WTC11 (cell line): Measurements from ENCODE around the gene SPINT2. TPM values are rescaled to one million over a fixed set of nuclear protein-coding genes. Genes with fewer than 3 reads are reported as not detected.

Experiments used
- ATAC-seq: fragments of 200-7000 bp; cut with Tn5 transposase; 2 replicates; pipeline ENCODE4 v1.10.0; 2021; ENCODE audit warnings: mild to moderate bottlenecking, moderate library complexity
- CTCF ChIA-PET: fragments of 300-600 bp; sonication (Branson Sonifier 250); formaldehyde crosslinking; loops from one replicate; lab custom pipeline; 2021; ENCODE audit warnings: antibody characterized with exemption; lab: Charles Lee
- POLR2A ChIA-PET: fragments of 350-600 bp; sonication (Branson Sonifier 250); formaldehyde crosslinking; loops from one replicate; lab custom pipeline; 2021; ENCODE audit warnings: antibody characterized with exemption; lab: Charles Lee
- DNase-seq: peaks from one replicate; pipeline ENCODE4 v3.0.0; 2021; ENCODE audit warnings: low spot score
- H3K27ac Mint-ChIP-seq: 2 replicates; pipeline ENCODE4 v1.8.0; 2021; ENCODE audit warnings: mixed read lengths
- H3K27me3 Mint-ChIP-seq: 2 replicates; pipeline ENCODE4 v1.8.0; 2021; ENCODE audit warnings: low read depth, mild to moderate bottlenecking, moderate library complexity, mixed read lengths
- H3K36me3 Mint-ChIP-seq: 2 replicates; pipeline ENCODE4 v1.8.0; 2021; ENCODE audit warnings: mixed read lengths
- H3K4me1 Mint-ChIP-seq: 2 replicates; pipeline ENCODE4 v1.8.0; 2022; ENCODE audit warnings: mixed read lengths
- H3K4me3 Mint-ChIP-seq: 2 replicates; pipeline ENCODE4 v1.8.0; 2021; ENCODE audit warnings: mild to moderate bottlenecking, moderate library complexity, mixed read lengths
- H3K9me3 Mint-ChIP-seq: 2 replicates; pipeline ENCODE4 v1.8.0; 2021; ENCODE audit warnings: mixed read lengths
- CBFB ChIP-seq: sonication (generic); formaldehyde crosslinking; IDR thresholded peaks from 2 replicates; pipeline ENCODE4 v1.8.1; 2022; ENCODE audit warnings: mild to moderate bottlenecking, low read depth, missing genetic modification reagents
- CREM ChIP-seq: sonication (generic); formaldehyde crosslinking; IDR thresholded peaks from 2 replicates; pipeline ENCODE4 v1.8.1; 2022; ENCODE audit warnings: mild to moderate bottlenecking, missing genetic modification reagents, moderate library complexity
- EMX1 ChIP-seq: fragments of 250-450 bp; sonication (Bioruptor Pico); IDR thresholded peaks from 2 replicates; pipeline ENCODE4 v1.8.0; 2021; ENCODE audit warnings: mild to moderate bottlenecking
- FOXP1 ChIP-seq: sonication (generic); formaldehyde crosslinking; IDR thresholded peaks from 2 replicates; pipeline ENCODE4 v1.8.0; 2022; ENCODE audit warnings: missing genetic modification reagents, mild to moderate bottlenecking, moderate library complexity, borderline replicate concordance
- GTF2I ChIP-seq: fragments of 250-450 bp; sonication (Bioruptor Pico); conservative IDR thresholded peaks from 2 replicates; pipeline ENCODE4 v1.4.0; 2021; ENCODE audit warnings: mild to moderate bottlenecking
- MXD4 ChIP-seq: fragments of 250-450 bp; sonication (Bioruptor Pico); IDR thresholded peaks from 2 replicates; pipeline ENCODE4 v1.8.0; 2021; ENCODE audit warnings: mild to moderate bottlenecking, moderate library complexity, borderline replicate concordance
- NFE2L1 ChIP-seq: sonication (generic); formaldehyde crosslinking; IDR thresholded peaks from 2 replicates; pipeline ENCODE4 v1.8.1; 2023; ENCODE audit warnings: missing genetic modification reagents
- SP1 ChIP-seq: sonication (generic); formaldehyde crosslinking; conservative IDR thresholded peaks from 2 replicates; pipeline ENCODE4 v1.8.1; 2022; ENCODE audit warnings: missing genetic modification reagents
- TCF7 ChIP-seq: sonication (generic); formaldehyde crosslinking; IDR thresholded peaks from 2 replicates; pipeline ENCODE4 v1.8.0; 2022; ENCODE audit warnings: mild to moderate bottlenecking, low read depth, missing genetic modification reagents, moderate library complexity
- TP53 ChIP-seq: sonication (generic); formaldehyde crosslinking; IDR thresholded peaks from 2 replicates; pipeline ENCODE4 v1.8.1; 2023; ENCODE audit warnings: mild to moderate bottlenecking, missing genetic modification reagents
- ZBTB21 ChIP-seq: sonication (generic); formaldehyde crosslinking; IDR thresholded peaks from 2 replicates; pipeline ENCODE4 v1.8.1; 2023; ENCODE audit warnings: mild to moderate bottlenecking, missing genetic modification reagents, borderline replicate concordance
- ZNF263 ChIP-seq: sonication (generic); formaldehyde crosslinking; IDR thresholded peaks from 2 replicates; pipeline ENCODE4 v1.8.1; 2022; ENCODE audit warnings: low read depth, mild to moderate bottlenecking, moderate library complexity, missing genetic modification reagents
- ZNF317 ChIP-seq: sonication (generic); formaldehyde crosslinking; IDR thresholded peaks from 2 replicates; pipeline ENCODE4 v1.8.1; 2023; ENCODE audit warnings: low read depth, mild to moderate bottlenecking, moderate library complexity, missing genetic modification reagents, borderline replicate concordance
- ZNF423 ChIP-seq: fragments of 250-450 bp; sonication (Bioruptor Pico); IDR thresholded peaks from 2 replicates; pipeline ENCODE4 v2.1.2; 2022; ENCODE audit warnings: mild to moderate bottlenecking, moderate library complexity
- total RNA-seq: library from RNA; stranded (reverse); gene quantifications from 3 replicates; pipeline ENCODE4 v1.2.3, GENCODE V29; 2021
- TF ChIP-seq, protein P1 (sequence below): sonication (generic); formaldehyde crosslinking; IDR thresholded peaks from 2 replicates; pipeline ENCODE4 v1.8.1; 2022; ENCODE audit warnings: low read depth, missing genetic modification reagents, borderline replicate concordance
- TF ChIP-seq, protein P2 (sequence below): sonication (generic); formaldehyde crosslinking; IDR thresholded peaks from 2 replicates; pipeline ENCODE4 v1.8.0; 2022; ENCODE audit warnings: missing genetic modification reagents
- TF ChIP-seq, protein P3 (sequence below): sonication (generic); formaldehyde crosslinking; IDR thresholded peaks from 2 replicates; pipeline ENCODE4 v1.8.0; 2023; ENCODE audit warnings: missing genetic modification reagents
- TF ChIP-seq, protein P4 (sequence below): sonication (generic); formaldehyde crosslinking; IDR thresholded peaks from 2 replicates; pipeline ENCODE4 v1.8.1; 2023; ENCODE audit warnings: mild to moderate bottlenecking, missing genetic modification reagents
- TF ChIP-seq, protein P5 (sequence below): sonication (generic); formaldehyde crosslinking; IDR thresholded peaks from 2 replicates; pipeline ENCODE4 v1.8.1; 2022; ENCODE audit warnings: mild to moderate bottlenecking, moderate library complexity, missing genetic modification reagents
- TF ChIP-seq, protein P6 (sequence below): sonication (generic); formaldehyde crosslinking; IDR thresholded peaks from 2 replicates; pipeline ENCODE4 v1.8.0; 2022; ENCODE audit warnings: mild to moderate bottlenecking, missing genetic modification reagents
- TF ChIP-seq, protein P7 (sequence below): sonication (generic); formaldehyde crosslinking; IDR thresholded peaks from 2 replicates; pipeline ENCODE4 v1.8.1; 2022; ENCODE audit warnings: missing genetic modification reagents, borderline replicate concordance
- TF ChIP-seq, protein P8 (sequence below): sonication (generic); formaldehyde crosslinking; IDR thresholded peaks from 2 replicates; pipeline ENCODE4 v1.8.0; 2022; ENCODE audit warnings: mild to moderate bottlenecking, missing genetic modification reagents

SPINT2 gene
- total RNA-seq, 1 experiment from 2014 or later = 335 TPM

DNA sequence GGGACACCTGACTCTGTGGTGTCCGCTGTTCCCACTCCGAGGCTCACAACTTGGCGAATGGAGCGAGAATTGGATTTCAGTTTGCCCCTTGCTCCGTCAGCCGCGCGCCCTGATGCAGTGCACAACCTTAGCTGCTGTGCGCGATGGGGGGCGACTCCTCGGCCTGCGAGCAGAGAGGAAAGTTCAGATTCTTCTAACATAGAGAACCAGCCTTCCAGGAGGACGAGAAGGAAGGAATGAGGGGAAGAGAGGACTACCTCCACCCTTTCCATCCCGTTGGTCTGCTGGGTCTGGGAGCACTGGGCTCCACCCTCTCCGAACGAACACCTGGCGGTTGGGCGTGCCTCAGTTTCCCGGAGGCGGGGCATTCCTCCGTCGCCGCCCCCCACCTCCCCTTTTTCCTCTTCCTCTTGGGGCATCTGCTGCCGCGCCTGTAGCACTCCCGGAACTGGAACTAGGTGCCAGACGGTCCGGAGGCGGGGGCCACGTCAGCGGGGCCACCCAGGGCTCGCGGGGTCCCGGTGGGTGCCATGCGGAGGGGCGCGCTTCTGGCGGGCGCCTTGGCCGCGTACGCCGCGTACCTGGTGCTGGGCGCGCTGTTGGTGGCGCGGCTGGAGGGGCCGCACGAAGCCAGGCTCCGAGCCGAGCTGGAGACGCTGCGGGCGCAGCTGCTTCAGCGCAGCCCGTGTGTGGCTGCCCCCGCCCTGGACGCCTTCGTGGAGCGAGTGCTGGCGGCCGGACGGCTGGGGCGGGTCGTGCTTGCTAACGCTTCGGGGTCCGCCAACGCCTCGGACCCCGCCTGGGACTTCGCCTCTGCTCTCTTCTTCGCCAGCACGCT, 55.3 kb downstream of the SPINT2 start, which contains the start of gene KCNK6:
KCNK6 (plus strand) TSS at position 425 of the 838 bp plus-strand sequence; CDS start at position 531, 106 bp downstream.
- peak; percentile 66 for DNase-seq
- POLR2A ChIA-PET = interaction anchor here (0.5 to 1.5 kb wide), 6 partner anchors 8 to 179 kb away, joined by 3 to 12 read pairs (median 4); partner anchors contain the start of gene PSMD8
- H3K36me3 Mint-ChIP-seq = no peaks in the 10 kb centered on the region
- CTCF ChIA-PET = interaction anchor here (0.5 to 2.7 kb wide), 19 partner anchors 11 to 577 kb away, joined by 3 to 13 read pairs (median 5); partner anchors contain the start of genes C19orf33, CATSPERG, FAM98C and GGN
- H3K4me3 Mint-ChIP-seq = peak within 1 kb of the TSS; percentile 81
- no peak within 1 kb of the TSS for H3K27ac Mint-ChIP-seq
- H3K9me3 Mint-ChIP-seq = no peaks in the 10 kb centered on the region
- H3K4me1 Mint-ChIP-seq = peaks cover 26% of the 10 kb centered on the region
- H3K27me3 Mint-ChIP-seq = peaks cover 54% of the 10 kb centered on the region
- peak; percentile 5 for ATAC-seq
- TF ChIP-seq MXD4 (CRISPR knock-in tag) (no peak), CBFB (CRISPR knock-in tag) (peak; percentile 11; the same call in 1 of the 2 replicates), CREM (no peak), TCF7 (no peak), FOXP1 (CRISPR knock-in tag) (peak; percentile 91), TP53 (CRISPR knock-in tag) (peak; percentile 71; the same call in 1 of the 2 replicates), ZNF317 (CRISPR knock-in tag) (no peak), EMX1 (no peak), NFE2L1 (CRISPR knock-in tag) (peak; percentile 59), ZNF423 (CRISPR knock-in tag) (0 out of 2 replicates have a peak, but pooled peaks have one; percentile 26), SP1 (CRISPR knock-in tag) (peak; percentile 77), GTF2I (CRISPR knock-in tag) (0 out of 2 replicates have a peak, but pooled peaks have one; percentile 15), ZNF263 (peak; percentile 29; the same call in 1 of the 2 replicates), ZBTB21 (peak; percentile 15; the same call in 1 of the 2 replicates)
- TF ChIP-seq, protein P1, sequence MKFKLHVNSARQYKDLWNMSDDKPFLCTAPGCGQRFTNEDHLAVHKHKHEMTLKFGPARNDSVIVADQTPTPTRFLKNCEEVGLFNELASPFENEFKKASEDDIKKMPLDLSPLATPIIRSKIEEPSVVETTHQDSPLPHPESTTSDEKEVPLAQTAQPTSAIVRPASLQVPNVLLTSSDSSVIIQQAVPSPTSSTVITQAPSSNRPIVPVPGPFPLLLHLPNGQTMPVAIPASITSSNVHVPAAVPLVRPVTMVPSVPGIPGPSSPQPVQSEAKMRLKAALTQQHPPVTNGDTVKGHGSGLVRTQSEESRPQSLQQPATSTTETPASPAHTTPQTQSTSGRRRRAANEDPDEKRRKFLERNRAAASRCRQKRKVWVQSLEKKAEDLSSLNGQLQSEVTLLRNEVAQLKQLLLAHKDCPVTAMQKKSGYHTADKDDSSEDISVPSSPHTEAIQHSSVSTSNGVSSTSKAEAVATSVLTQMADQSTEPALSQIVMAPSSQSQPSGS = no peak
- TF ChIP-seq, protein P2, sequence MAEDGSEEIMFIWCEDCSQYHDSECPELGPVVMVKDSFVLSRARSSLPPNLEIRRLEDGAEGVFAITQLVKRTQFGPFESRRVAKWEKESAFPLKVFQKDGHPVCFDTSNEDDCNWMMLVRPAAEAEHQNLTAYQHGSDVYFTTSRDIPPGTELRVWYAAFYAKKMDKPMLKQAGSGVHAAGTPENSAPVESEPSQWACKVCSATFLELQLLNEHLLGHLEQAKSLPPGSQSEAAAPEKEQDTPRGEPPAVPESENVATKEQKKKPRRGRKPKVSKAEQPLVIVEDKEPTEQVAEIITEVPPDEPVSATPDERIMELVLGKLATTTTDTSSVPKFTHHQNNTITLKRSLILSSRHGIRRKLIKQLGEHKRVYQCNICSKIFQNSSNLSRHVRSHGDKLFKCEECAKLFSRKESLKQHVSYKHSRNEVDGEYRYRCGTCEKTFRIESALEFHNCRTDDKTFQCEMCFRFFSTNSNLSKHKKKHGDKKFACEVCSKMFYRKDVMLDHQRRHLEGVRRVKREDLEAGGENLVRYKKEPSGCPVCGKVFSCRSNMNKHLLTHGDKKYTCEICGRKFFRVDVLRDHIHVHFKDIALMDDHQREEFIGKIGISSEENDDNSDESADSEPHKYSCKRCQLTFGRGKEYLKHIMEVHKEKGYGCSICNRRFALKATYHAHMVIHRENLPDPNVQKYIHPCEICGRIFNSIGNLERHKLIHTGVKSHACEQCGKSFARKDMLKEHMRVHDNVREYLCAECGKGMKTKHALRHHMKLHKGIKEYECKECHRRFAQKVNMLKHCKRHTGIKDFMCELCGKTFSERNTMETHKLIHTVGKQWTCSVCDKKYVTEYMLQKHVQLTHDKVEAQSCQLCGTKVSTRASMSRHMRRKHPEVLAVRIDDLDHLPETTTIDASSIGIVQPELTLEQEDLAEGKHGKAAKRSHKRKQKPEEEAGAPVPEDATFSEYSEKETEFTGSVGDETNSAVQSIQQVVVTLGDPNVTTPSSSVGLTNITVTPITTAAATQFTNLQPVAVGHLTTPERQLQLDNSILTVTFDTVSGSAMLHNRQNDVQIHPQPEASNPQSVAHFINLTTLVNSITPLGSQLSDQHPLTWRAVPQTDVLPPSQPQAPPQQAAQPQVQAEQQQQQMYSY (CRISPR knock-in tag) = 0 out of 2 replicates have a peak, but pooled peaks have one; percentile 22
- TF ChIP-seq, protein P3, sequence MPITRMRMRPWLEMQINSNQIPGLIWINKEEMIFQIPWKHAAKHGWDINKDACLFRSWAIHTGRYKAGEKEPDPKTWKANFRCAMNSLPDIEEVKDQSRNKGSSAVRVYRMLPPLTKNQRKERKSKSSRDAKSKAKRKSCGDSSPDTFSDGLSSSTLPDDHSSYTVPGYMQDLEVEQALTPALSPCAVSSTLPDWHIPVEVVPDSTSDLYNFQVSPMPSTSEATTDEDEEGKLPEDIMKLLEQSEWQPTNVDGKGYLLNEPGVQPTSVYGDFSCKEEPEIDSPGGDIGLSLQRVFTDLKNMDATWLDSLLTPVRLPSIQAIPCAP = peak; percentile 53; the same call in 1 of the 2 replicates
- TF ChIP-seq, protein P4, sequence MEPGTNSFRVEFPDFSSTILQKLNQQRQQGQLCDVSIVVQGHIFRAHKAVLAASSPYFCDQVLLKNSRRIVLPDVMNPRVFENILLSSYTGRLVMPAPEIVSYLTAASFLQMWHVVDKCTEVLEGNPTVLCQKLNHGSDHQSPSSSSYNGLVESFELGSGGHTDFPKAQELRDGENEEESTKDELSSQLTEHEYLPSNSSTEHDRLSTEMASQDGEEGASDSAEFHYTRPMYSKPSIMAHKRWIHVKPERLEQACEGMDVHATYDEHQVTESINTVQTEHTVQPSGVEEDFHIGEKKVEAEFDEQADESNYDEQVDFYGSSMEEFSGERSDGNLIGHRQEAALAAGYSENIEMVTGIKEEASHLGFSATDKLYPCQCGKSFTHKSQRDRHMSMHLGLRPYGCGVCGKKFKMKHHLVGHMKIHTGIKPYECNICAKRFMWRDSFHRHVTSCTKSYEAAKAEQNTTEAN (CRISPR knock-in tag) = peak; percentile 24; the same call in 1 of the 2 replicates
- TF ChIP-seq, protein P5, sequence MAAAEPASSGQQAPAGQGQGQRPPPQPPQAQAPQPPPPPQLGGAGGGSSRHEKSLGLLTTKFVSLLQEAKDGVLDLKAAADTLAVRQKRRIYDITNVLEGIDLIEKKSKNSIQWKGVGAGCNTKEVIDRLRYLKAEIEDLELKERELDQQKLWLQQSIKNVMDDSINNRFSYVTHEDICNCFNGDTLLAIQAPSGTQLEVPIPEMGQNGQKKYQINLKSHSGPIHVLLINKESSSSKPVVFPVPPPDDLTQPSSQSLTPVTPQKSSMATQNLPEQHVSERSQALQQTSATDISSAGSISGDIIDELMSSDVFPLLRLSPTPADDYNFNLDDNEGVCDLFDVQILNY (CRISPR knock-in tag) = 0 out of 2 replicates have a peak, but pooled peaks have one; percentile 19
- TF ChIP-seq, protein P6, sequence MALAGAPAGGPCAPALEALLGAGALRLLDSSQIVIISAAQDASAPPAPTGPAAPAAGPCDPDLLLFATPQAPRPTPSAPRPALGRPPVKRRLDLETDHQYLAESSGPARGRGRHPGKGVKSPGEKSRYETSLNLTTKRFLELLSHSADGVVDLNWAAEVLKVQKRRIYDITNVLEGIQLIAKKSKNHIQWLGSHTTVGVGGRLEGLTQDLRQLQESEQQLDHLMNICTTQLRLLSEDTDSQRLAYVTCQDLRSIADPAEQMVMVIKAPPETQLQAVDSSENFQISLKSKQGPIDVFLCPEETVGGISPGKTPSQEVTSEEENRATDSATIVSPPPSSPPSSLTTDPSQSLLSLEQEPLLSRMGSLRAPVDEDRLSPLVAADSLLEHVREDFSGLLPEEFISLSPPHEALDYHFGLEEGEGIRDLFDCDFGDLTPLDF (CRISPR knock-in tag) = no peak
- TF ChIP-seq, protein P7, sequence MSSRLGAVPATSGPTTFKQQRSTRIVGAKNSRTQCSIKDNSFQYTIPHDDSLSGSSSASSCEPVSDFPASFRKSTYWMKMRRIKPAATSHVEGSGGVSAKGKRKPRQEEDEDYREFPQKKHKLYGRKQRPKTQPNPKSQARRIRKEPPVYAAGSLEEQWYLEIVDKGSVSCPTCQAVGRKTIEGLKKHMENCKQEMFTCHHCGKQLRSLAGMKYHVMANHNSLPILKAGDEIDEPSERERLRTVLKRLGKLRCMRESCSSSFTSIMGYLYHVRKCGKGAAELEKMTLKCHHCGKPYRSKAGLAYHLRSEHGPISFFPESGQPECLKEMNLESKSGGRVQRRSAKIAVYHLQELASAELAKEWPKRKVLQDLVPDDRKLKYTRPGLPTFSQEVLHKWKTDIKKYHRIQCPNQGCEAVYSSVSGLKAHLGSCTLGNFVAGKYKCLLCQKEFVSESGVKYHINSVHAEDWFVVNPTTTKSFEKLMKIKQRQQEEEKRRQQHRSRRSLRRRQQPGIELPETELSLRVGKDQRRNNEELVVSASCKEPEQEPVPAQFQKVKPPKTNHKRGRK (CRISPR knock-in tag) = 0 out of 2 replicates have a peak, but pooled peaks have one; percentile 21
- TF ChIP-seq, protein P8, sequence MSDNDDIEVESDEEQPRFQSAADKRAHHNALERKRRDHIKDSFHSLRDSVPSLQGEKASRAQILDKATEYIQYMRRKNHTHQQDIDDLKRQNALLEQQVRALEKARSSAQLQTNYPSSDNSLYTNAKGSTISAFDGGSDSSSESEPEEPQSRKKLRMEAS (CRISPR knock-in tag) = peak; percentile 63; the same call in 1 of the 2 replicates
